HG03457 (cell line): ENCODE results near the gene PTPRG.

Experiments
- ATAC-seq: cut with Tn5 transposase; IDR thresholded peaks from one replicate; pipeline ENCODE4 v1.9.1; 2021; ENCODE audit warnings: moderate number of reproducible peaks; ENCODE audit not compliant: unreplicated experiment

The PTPRG gene

GRCh38 chr3:61562042-61562720 lies 810 bp downstream of the PTPRG start:
- no peak for ATAC-seq

DNA sequence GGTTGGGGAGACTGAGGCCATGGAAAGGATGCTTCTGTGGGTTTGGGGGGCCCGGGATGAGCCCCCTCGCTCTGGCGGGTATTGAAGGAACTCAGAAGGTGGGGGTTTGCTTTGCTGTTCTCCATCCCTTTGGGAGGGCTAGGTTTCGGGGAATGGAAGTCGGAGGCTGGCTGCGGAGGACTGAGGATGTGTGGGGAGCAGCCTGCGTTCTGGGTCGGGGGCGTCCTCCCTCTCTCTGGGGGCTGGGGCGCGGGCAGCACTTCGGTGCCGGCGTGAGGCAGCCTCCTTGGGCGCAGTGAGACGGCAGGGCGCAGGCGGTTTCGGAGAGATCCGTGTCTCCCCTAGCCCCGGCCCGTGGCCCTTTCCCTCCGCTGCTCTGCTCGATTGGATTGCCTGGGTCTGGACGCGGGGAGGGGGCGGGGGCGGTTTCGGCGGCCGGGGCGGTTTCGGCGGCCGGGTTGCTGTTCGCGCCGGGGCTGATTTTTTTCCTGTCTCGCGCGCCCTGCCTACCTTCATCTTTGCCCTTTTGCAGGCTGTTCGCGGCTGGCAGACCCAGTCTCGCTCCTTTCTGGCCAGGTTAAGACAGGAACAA lies 1.4 kb downstream of the PTPRG start:
- no peak for ATAC-seq

- no peak for ATAC-seq
Observed at GRCh38 chr3:61563313-61564271, 2.2 kb downstream of the PTPRG start.

GRCh38 chr3:61564395-61565059 lies 3.2 kb downstream of the PTPRG start:
- ATAC-seq, result no peak

GRCh38 chr3:61565569-61565968 lies 4.2 kb downstream of the PTPRG start:
- no peak for ATAC-seq

- no peak for ATAC-seq
Observed at GRCh38 chr3:61568127-61568526, 6.8 kb downstream of the PTPRG start.

- ATAC-seq, result no peak
Observed at GRCh38 chr3:61569856-61570580, 8.6 kb downstream of the PTPRG start.

DNA sequence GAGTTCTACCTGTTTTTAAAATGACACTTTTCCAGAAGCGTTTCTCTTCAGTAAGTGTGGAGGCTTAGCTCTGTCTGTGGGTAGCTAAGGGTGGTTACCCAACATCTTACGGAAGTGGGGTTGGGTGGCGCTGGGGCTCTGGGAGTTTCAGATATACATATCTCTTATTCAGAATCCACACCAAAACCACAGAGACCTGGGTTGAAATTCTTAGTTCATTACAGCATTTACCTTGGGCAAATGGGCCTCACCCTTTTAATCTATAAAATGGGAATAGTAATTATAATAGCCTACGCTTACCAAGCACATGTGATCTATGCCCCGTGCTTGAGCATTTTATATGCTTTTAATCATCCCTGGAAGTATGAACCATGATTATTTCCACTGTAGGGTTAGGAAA lies 9.4 kb downstream of the PTPRG start:
- no peak for ATAC-seq

DNA sequence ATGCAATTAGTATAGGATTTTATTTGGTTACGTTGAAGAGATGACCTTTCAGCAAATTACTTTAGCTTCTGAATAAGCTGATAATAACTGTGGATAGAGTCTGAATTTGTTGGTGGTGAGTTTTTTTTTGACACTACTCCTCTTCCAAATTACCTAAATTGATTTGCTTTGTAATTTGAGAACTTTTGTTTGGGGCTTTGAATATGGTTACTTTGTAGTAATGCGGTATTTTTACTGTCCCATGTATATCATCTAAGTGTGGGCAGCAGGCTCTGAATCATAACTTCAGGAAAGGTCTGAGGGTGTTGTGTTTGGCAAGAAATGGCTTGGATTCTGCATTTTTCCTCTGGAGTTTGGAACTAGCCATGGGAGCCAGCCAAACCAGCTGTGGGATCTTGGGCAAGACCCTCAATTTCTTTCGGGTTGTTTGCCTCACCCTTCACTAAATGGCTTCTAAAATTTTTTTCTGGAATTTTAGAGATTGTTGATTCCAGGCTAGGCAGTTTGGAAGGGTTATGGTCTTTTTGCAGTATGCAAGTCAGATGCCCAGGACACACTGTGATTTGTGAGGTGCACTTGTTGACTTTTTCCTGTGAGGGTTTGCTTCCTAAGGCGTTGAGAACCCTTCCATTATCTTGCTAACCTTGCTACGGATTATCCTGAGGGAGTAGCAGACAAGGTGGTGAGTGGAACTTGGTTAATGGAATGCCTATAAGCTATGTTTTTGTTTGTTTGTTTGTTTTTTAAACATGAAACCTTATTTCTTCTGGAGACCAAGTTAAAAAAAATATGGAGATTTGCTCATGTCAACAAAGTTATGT lies 10.4 kb downstream of the PTPRG start:
- ATAC-seq, result no peak

DNA sequence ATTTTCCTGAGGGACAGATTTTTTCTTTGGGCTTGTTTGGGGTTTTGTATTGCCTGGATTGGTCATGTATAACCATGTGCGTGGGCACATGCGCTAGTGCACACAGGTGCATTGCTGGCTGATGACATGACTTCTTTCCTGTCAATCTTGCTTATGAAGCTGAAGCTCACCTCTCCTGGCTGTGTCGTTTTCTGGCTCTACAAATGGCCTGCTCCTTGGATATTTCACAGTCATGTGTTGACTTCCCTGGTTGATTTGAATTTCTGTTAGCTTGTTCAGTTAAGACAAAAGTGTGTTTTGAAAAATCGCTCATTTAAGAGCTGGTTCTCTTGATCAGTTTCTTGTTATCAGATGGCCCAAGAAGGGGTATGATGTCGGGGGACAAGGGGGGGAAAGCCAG lies 11.5 kb downstream of the PTPRG start:
- no peak for ATAC-seq

DNA sequence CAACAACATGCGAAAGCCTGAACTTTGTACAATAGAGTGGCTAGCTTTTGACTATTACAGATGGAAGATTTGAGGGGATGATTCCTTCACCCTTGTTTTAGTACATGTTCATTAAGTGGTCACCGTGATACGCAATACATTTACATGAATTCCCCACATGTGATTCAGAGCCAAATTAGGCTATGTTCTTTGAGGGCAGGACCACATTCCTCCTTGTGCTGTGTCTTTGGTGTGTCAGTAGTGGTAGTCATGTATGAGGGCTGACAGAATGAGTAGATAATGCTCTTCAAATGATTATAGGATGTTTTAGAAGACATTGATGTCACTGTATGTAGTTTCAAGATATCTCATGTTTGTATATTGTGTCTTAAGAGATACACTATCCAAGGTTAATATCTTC lies 12.1 kb downstream of the PTPRG start:
- no peak for ATAC-seq

GRCh38 chr3:61574854-61575253 lies 13.5 kb downstream of the PTPRG start:
- ATAC-seq, result no peak

- ATAC-seq, result no peak
Observed at GRCh38 chr3:61575893-61576292, 14.5 kb downstream of the PTPRG start.

GRCh38 chr3:61577760-61578159 lies 16.4 kb downstream of the PTPRG start:
- no peak for ATAC-seq

DNA sequence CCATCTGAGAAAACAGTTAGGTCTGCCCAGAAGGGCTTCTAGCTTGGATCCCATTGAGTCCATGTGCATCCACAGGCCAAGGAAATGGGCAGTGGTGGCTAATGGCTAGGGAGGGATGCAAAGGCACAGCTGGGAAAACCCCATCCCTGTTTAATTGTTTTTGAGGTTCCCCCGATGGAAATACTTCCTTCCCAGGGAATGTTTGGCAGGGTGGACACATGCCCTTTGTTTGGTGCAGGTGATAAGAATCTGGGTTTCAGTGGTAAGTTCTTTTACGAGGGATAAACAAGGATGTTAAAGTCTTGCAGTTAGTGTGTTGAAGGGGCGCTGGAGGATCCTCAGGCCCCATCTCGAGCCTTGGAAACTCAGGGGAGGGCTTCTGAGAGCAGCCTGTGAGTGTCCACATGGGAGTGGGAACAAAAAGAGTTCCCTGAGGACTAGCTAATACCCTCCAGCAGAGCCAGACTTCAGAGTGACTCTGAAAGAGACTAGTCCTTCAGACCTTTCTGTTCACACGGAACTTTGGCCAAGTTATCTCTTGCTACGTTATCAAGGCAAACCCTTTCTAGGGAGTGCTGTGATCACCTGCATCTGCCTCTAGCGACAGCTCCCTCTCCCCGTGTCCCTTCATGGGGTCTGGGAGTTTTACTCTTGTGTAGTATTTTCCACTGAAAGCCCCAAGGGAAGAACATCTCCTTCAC lies 17.4 kb downstream of the PTPRG start:
- no peak for ATAC-seq

- ATAC-seq, result no peak
Observed at GRCh38 chr3:61579685-61580084, 18.3 kb downstream of the PTPRG start.

GRCh38 chr3:61580982-61581643 lies 19.7 kb downstream of the PTPRG start:
- no peak for ATAC-seq

DNA sequence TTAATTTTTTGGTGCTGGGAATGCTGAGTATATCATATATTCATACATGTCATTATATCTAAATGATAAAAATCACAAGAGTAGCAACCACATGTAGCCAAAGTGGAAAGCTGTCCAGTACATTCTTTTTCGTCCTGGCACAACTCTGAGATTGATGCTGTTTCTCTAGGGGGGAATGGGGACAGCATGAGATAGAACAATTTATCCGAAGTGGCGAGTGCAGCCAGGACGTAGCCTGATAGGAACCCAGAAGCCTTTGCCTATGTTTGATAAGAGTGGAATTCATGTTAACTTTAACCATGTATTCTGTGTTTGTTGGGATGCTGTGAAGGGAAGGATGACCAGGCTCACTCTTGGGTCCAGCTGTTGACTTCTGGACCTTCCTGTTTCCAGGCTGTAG lies 20.9 kb downstream of the PTPRG start:
- no peak for ATAC-seq

- ATAC-seq, result no peak
Observed at GRCh38 chr3:61582846-61583245, 21.5 kb downstream of the PTPRG start.
